NCI-H1417 treated with DMSO at 0.1 percent for 48 hours (cell line): ENCODE data around the gene LRIF1.
"Not testable (repeated sequence)": the region's sequence is repeated elsewhere in the genome, so short reads cannot be mapped to it uniquely, and the experiment has no call there.

Source experiments
- DNase-seq: peaks from one replicate; lab custom pipeline; 2025; lab: John Stamatoyannopoulos, UW

Gene LRIF1

DNA sequence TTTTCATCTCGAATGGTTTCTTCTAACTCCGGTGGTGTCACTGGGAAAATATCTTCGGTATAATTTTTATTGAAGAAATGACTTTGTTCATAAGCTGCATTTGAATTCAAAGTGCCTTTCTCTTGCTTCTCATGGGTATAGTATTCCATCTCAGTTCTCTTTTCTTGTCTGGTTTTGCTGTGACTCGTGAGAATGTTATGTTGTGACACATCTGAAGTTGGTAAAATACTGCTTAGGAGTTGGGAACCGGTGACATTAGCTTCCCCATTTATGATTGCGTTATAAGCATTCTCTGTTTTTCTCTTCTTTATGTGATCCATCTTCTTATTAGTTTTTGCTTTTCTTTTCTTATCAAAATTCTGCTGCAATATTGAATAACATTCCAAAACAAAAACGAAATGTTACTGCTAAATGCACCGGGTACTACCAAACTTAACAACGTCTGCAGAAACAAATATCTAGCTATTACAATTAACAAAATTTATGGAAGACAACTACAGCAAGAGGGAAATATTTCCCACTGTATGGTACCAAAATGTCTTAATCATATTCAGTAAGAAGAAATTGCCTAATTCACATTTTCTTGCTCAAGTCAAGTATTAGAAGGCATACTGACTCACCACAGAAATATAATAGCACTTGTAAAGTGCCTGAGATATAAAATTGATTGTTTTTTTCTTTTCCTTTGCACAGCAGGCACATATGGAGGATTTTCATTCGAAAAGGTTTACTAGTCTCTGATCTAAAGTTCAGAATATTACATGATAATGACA lies 15.5 kb downstream of the LRIF1 start:
- DNase-seq: no peak

DNA sequence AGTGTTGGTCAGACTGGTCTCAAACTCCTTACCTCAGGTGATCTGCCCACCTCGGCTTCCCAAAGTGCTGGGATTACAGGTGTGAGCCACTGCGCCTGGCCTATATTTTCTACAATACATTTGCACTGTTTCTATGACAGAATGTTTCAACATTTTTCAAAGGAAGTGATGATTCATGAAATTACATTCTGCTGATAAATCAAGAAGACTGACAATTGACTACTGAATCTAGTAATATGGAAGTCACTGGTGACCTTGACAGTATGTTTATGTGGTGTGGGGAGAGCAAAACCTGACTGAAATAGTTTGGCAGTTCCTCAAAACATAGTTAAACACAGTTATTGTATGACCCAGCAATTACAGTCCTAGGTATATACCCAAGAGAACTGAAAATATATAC lies 18.1 kb downstream of the LRIF1 start:
- no peak for DNase-seq

DNA sequence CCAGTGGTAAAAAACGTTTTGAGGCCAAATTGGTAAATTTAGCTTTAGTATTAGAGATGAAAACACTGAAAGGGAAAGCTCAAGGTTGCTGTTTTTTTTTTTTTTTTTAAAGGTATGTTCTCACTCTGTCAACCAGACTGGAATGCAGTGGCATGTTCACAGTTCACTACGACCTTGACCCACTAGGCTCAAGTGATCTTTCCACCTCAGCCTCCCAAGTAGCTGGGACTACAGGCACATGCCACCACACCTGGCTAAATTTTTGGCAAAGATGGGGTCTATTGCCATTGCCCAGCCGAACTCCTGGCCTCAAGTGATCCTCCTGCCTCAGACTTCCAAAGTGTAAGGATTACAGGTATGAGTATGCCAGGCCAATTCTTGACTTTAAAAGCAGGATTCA lies 18.9 kb downstream of the LRIF1 start:
- no peak for DNase-seq

DNA sequence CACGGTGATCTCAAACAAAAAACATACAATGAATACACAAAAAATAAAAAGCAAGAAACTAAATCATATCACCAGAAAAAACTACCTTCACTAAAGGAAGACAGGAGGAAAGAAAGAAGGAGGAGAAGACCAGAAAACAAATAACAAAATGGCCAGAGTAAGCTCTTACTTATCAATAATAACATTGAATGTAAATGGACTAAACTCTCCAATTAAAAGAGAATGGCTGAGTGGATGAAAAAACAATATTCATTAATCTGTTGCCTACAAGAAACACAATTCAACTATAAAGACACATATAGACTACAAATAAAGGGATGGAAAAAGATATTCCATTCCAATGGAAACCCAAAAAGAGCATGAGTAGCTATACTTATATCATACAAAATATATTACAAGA lies 27.2 kb downstream of the LRIF1 start:
- DNase-seq: no peak

DNA sequence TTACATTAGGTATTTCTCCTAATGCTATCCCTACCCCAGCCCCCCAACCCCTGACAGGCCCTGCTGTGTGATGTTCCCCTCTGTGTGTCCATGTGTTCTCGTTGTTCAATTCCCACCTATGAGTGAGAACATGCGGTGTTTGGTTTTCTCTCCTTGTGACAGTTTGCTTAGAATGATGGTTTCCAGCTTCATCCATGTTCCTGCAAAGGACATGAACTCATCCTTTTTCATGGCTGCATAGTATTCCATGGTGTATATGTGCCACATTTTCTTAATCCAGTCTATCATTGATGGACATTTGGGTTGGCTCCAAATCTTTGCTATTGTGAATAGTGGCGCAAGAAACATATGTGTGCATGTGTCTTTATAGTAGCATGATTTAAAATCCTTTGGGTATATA lies 32.6 kb downstream of the LRIF1 start:
- DNase-seq: not testable (repeated sequence)

DNA sequence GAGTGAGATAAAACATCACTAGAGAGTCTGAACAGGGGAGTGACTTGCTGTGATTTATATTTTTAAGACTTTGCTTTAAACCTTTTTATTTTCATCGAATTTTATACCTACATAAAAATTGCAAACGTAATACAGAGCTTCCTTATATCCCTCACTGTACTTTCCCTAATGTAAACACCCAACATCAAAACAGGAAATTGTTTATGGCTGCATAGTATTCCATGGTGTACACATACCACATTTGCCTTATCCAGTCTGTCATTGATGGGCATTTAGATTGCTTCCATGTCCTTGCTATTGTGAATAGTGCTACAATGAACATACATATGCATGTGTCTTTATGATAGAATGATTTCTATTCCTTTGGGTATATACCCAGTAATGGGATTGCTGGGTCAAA lies 34.8 kb downstream of the LRIF1 start:
- no peak for DNase-seq

DNA sequence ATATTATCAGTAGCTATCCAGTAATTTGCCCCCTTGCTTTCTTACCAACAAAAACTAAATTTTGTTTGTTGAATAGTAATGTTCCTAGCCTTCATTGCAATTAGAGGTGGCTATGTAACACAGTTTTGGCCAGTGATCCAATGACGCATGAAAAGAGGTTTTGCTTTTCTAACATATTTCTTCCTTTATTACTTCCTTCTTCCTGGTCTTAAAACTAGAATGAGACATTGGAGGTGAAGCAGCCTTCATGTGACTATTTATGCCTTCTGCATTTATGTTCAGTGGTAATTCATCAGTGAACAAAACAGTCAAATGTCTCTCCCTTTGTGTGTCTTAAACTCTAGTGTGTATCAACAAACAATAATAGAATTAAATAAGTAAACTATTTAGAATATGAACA lies 35.5 kb downstream of the LRIF1 start:
- DNase-seq: no peak

DNA sequence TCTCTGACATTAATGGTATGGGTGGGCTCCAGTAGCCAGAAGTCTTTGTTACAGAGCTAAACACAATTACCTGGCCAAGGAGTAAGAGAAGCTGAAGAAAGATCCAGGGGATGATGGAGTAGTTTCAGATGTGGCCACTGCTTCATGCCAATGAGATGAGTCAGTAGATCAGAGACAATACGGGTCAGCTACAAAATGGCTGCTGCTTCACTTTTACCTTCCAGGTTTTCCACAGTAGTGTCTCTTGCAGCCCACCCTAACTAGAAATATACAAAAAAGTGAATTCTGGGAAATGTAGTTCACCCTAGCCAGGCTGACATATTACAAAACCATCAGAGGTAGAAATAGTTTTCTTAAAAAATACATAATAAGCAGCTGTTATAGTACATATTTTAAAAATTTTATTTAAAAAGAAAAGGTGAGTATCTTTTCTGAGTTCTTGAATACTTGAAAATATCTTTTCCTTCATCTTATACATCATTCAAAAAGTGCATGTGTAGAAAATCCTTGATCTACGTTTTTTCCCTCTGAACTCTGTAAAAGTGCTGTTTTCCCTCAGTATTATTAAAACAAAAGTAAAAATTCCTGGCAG lies 36.1 kb downstream of the LRIF1 start:
- DNase-seq: no peak

DNA sequence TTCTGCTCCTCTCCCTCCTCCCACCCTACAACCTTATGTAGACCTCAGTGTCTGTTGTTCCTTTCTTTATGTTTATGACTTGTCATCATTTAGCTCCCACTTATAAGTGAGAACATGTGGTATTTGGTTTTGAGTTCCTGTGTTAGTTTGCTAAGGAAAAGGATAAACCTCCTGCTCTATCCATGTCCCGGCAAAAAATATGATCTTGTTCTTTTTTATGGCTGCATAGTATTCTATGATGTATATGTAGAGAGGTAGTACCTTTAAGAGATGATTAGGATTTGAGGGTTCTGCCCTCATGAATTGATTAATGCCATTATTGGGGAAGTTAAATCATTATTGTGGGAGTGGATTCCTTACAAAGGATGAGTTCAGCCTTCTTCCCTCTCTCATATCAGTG lies 41.8 kb downstream of the LRIF1 start:
- no peak for DNase-seq

DNA sequence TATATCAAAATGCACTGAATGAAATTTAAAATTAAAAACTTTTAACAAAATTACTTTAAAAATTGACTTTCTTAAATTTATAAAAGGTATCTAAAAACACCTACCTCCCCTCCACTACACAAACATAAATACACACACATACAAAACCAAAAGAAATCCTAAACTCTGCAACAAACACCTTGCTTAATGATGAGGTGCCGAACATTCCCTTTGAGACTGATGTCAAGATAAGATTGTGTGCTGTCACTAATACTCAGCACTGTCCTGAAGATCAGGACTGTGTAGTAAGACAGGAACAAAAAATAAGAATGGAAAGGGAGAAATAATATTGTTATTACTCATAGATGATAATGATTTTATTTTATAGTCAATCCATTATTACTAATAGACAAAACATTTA lies 45.7 kb downstream of the LRIF1 start:
- no peak for DNase-seq

DNA sequence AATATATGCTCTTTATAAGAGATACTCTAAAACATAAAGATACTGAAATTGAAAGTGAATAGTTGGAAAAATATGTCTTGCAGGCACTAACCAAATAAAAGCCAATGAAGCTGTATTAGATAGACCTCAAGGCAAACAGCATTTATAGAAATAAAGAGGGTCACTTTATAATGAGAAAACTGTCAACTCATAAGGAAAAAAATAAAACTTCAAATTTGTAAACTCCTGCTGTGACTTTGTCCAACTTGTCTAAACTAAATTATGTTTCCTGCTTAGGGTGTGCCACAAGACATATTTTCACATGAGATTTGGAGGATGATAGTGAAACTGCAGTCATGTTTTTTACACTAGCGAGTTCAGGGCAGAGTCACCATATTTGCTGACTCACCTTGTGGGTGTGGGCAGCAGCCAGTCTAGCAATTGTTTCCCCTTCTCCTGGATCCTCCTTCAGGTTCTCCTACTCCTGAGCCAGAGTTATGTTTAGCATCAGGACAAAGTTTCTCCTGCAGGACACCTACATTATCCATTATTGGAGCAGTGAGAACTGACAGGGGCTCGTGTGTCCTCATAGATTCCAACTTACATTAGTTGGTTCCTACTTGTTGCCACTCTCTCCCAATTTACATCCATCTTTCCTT lies 46.9 kb downstream of the LRIF1 start:
- DNase-seq: no peak

DNA sequence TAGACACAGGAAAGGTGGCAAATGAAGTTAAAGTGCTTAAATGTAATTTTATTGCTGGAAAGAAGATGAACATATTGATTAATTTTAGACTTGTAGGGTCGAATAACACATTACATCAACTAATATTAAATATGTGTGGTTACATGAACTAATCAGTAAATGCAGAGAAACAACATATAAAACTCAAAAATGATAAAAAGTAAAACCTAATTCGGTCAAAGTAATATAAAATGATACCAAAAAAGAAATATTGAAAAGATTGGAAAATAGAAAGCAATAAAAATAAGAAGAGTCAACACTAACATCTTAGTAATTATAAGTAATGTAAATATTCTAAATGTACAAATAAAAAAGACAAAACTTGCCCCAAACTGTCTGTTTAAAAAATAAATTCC lies 47.5 kb downstream of the LRIF1 start:
- DNase-seq: no peak

DNA sequence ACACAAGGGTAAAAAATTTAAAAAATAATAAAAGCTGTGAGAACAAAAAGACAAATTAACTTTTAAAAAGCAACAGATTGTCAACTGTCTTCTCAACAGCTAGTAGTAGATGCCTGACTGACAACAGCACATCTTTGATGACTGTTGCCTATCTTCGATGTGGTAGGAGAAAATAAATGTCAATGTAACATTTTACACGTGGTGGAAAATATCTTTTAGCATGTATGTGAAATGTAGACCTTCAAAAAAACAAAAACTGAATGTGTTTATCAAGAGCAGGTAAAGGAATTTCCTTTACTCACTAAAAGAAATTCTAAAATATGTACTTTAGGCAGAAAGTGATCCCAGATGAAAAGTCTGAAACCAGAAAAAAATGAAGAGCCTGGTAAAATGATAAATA lies 47.9 kb downstream of the LRIF1 start:
- no peak for DNase-seq

DNA sequence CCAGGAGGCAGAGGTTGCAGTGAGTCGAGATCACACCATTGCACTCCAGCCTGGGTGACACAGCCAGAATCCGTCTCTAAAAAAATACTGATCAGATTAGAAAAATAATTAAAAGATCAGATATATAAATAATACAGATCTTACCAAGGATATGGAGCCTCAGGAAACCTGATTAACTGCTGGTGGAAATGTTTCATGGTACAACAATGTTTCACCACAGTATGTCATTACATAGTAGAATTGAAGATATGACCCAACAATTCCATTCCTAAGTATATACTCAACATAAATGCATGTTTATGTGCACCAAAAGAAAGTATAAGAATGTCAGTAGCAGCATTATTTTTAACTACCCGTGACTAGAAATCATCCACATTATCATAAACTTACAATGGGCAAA lies 49.0 kb downstream of the LRIF1 start:
- DNase-seq: no peak

DNA sequence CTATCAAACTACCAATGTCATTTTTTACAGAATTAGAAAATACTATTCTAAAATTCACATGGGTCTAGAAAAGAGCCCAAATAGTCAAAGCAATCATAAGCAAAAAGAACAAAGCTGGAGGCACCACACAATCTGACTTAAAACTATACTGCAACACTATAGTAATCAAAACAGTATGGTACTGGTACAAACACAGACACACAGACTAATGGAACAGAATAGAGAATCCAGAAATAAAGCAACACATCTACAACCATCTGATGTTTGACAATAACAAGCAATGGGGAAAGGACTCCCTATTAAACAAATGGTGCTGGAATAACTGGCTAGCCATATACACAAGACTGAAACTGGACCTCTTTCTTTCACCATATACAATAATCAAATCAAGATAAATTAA lies 50.9 kb downstream of the LRIF1 start:
- no peak for DNase-seq

DNA sequence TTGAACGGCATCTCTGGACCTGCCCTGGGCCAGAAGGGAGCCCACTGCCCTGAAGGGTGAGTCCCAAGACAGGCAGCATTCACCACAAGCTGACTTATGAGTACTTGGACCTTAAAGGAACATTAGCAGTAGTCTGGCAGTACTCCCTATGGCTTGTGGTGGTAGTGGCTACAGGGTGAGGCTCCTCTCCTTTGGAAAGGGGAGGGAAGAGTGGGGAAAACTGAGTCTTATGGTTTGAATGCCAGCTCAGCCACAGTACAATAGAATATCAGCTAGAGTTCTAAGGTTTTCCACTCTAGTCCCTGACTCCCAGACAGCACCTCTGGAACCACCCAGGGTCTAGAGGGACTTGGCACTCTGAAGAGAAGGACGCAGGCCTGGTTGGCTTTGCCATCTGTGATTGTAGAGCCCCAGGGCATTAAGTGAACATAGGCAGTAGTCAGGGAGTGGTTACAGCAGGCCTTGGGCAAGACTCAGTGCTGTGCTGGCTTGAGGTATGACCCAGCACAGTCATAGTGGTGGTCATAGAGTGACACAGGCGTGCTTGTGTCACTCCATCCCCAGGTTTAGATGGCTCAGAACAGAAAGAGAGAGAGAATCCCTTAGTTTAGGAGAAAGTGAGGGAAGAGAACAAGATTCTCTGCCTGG lies 59.7 kb downstream of the LRIF1 start:
- no peak for DNase-seq

DNA sequence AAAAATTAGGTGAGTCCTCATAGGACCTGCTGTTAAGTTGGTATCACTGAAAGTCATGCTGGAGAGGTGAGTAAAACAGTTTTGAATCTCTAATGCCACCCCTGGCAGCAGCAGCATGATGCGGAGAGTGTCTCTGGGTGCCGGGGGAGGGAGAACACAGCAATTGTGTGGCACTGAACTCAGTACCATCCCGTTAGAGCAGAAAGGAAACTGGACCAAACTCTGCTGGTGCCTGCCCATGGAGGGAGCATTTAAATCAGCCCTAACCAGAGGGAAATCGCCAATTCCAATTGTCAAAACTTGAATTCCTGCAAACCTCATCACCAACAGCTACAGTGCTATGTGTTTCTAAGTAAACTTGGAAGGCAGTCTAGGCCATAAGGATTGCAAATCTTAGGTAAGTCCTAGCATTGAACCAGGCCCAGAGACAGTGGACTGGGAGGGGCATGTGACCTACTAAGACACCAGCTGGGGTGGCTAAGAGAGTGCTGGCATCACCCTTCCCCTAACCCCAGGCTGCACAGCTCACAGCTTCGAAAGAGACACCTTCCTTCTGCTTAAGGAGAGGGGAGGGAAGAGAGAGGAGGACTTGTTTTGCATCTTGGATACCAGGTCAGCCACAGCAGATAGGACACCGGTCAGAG lies 60.8 kb downstream of the LRIF1 start:
- DNase-seq: no peak

DNA sequence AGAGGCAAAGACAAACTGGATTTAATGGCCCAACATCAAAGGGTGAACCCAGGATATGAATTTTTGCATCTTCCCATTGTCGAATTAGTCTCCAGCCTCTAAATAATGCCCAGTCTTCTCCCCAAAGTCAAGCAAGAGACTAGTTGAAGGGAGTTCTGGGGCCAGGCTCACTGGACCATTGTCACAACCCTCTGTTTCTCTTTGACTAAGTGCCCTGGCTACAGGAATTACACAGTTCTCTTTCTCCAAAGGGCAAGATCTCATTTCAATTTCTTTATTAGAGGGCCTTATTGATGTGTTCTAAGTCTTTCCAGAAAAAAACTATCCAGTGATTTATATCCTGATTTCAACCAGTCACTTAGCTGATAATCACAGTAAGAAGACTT lies 64.3 kb downstream of the LRIF1 start:
- no peak for DNase-seq

DNA sequence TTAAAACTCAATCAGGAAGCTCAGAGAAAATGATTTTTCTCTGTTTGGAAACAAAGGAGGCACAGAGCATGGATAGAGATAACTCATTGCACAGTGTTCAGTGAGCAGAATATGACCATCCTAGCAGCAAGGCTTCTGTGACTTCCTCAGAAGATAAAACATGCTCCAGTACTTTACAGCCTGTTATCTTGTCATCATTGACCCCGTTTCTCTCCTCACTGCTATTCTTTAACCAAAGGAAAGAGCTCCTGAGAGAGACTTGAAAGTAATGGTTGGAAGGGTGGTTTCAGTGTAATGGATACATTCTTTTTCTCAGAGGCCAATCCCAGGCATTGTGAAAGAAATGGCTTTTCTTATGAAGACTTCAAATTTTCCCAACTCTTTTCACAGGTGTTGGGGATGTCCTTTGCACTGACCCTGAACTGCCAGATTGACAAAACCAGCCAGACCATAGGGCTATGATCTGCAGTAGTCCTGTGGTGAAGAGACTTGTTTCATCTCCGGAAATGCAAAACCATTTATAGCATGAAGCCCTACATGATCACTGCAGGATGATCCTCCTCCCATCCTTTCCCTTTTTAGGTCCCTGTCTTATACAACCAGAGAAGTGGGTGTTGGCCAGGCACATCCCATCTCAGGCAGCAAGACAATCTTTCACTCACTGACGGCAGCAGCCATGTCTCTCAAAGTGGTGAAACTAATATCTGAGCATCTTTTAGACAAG lies 64.8 kb downstream of the LRIF1 start:
- no peak for DNase-seq

DNA sequence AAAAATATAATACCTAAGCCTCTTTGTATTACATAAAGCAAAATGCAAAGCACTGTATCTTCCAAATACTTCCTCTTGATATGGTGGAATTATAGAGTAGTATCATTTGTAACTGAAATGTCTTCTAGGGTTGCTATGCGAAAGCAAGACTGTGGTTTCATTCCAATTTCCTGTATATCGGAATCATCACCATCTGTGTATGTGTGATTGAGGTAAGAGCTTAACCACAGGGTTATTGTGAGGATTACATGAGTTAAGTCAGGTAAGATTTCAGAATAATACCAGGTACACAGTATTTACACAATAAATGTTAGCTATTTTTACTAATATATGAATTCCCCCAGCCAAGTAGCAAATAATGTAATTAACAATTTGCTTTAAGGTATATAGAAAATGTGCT lies 66.0 kb downstream of the LRIF1 start:
- DNase-seq: no peak
